Smooth muscle cell (in vitro differentiated cells): ENCODE results near the gene GOLT1A. TPM values are rescaled to one million over a fixed set of nuclear protein-coding genes. Genes with fewer than 3 reads are reported as not detected.

Experiments
- DNase-seq: peaks from one replicate; lab custom pipeline; 2025; ENCODE audit not compliant: unreplicated experiment; lab: John Stamatoyannopoulos, UW
- H2AFZ ChIP-seq: fragments of 200-600 bp; sonication (generic); 2 replicates; pipeline ENCODE4 v1.6.0; 2016; ENCODE audit warnings: antibody characterized with exemption, low read depth, mild to moderate bottlenecking
- H3F3A ChIP-seq: fragments of 200-600 bp; sonication (generic); 2 replicates; pipeline ENCODE4 v1.6.0; 2017; ENCODE audit warnings: antibody characterized with exemption, low read depth
- H3K27ac ChIP-seq: fragments of 200-600 bp; sonication (generic); 2 replicates; pipeline ENCODE4 v1.5.1; 2016; ENCODE audit warnings: low read depth, mild to moderate bottlenecking
- H3K27me3 ChIP-seq: fragments of 200-600 bp; sonication (generic); 2 replicates; pipeline ENCODE4 v1.6.1; 2016; ENCODE audit warnings: low read depth, mild to moderate bottlenecking
- H3K36me3 ChIP-seq: fragments of 200-600 bp; sonication (generic); 2 replicates; pipeline ENCODE4 v1.5.1; 2016; ENCODE audit warnings: low read depth
- H3K4me1 ChIP-seq: fragments of 200-600 bp; sonication (generic); 2 replicates; pipeline ENCODE4 v1.5.1; 2016; ENCODE audit warnings: low read depth
- H3K4me2 ChIP-seq: fragments of 200-600 bp; sonication (generic); 2 replicates; pipeline ENCODE4 v1.6.0; 2016; ENCODE audit warnings: mild to moderate bottlenecking
- H3K4me3 ChIP-seq: fragments of 200-600 bp; sonication (generic); 2 replicates; pipeline ENCODE4 v1.5.1; 2016; ENCODE audit warnings: mild to moderate bottlenecking
- H3K79me2 ChIP-seq: fragments of 200-600 bp; sonication (generic); 2 replicates; pipeline ENCODE4 v1.6.0; 2016; ENCODE audit warnings: low read depth, mild to moderate bottlenecking
- H3K9ac ChIP-seq: fragments of 200-600 bp; sonication (generic); 2 replicates; pipeline ENCODE4 v1.6.0; 2016; ENCODE audit warnings: low read depth
- H3K9me3 ChIP-seq: fragments of 200-600 bp; sonication (generic); replicated peaks from 2 replicates; pipeline ENCODE4 v1.5.1; 2016; ENCODE audit warnings: low read depth
- H4K20me1 ChIP-seq: fragments of 200-600 bp; sonication (generic); 2 replicates; pipeline ENCODE4 v1.6.0; 2016; ENCODE audit warnings: low read depth
- CTCF ChIP-seq: fragments of 200-600 bp; sonication (generic); IDR thresholded peaks from 2 replicates; pipeline ENCODE4 v1.5.1; 2017; ENCODE audit warnings: borderline replicate concordance, mild to moderate bottlenecking, antibody characterized with exemption; ENCODE audit not compliant: insufficient read depth, poor library complexity, severe bottlenecking
- WGBS: methylation state at CpG from one replicate; pipeline ENCODE4 v1.1.7; 2016; ENCODE audit warnings: low lambda C conversion rate; 5-methylcytosine and 5-hydroxymethylcytosine counted together
- polyA plus RNA-seq: library from polyadenylated mRNA; unstranded; fragments of >200 nt; fragmentation: Nextera tagmentation; extraction: Ambion mirVana; gene quantifications from 2 replicates; pipeline ENCODE4 v1.2.1, GENCODE V29; 2016
- total RNA-seq: library from RNA; depleted of rRNA; stranded (reverse); fragments of >200 nt; gene quantifications from 2 replicates; pipeline ENCODE4 v1.2.3, GENCODE V29; 2014

Gene GOLT1A
- total and polyA plus RNA-seq, 2 experiments from 2014 or later: 0.54 TPM; not detected in 1

GRCh38 chr1:204256531-204256930 lies 42.7 kb upstream of the GOLT1A start:
- 92% methylated on average over 9 of the region's 10 CpGs for WGBS
- Histone ChIP-seq H3K27me3 (no peaks in the 10 kb centered on the region), H2AFZ (no peak overlapping the region), H3K36me3 (no peaks in the 10 kb centered on the region), H3F3A (peaks cover 6% of the 10 kb centered on the region), H3K4me2 (no peak overlapping the region), H3K9ac (no peak overlapping the region), H3K27ac (no peak overlapping the region), H3K4me1 (peaks cover 14% of the 10 kb centered on the region), H3K79me2 (no peaks in the 10 kb centered on the region), H4K20me1 (no peaks in the 10 kb centered on the region), H3K4me3 (no peak overlapping the region), H3K9me3 (no peaks in the 10 kb centered on the region)
- no peak for TF ChIP-seq CTCF
- no peak for DNase-seq

GRCh38 chr1:204255966-204256365 lies 42.2 kb upstream of the GOLT1A start:
- Histone ChIP-seq H3K27me3 (no peaks in the 10 kb centered on the region), H2AFZ (peak overlapping the region; percentile 63), H4K20me1 (no peaks in the 10 kb centered on the region), H3K27ac (no peak overlapping the region), H3F3A (peaks cover 6% of the 10 kb centered on the region), H3K36me3 (no peaks in the 10 kb centered on the region), H3K9me3 (no peaks in the 10 kb centered on the region), H3K4me2 (peak overlapping the region; percentile 65), H3K79me2 (no peaks in the 10 kb centered on the region), H3K9ac (no peak overlapping the region), H3K4me3 (no peak overlapping the region), H3K4me1 (peaks cover 14% of the 10 kb centered on the region)
- WGBS: 45% methylated on average over 5 of the region's 5 CpGs
- DNase-seq: no peak
- no peak for TF ChIP-seq CTCF

GRCh38 chr1:204255225-204255624 lies 41.4 kb upstream of the GOLT1A start:
- Histone ChIP-seq H3F3A (peaks cover 6% of the 10 kb centered on the region), H3K27me3 (no peaks in the 10 kb centered on the region), H2AFZ (peak overlapping the region; percentile 63), H3K79me2 (no peaks in the 10 kb centered on the region), H3K4me1 (peaks cover 14% of the 10 kb centered on the region), H3K27ac (no peak overlapping the region), H4K20me1 (no peaks in the 10 kb centered on the region), H3K4me3 (no peak overlapping the region), H3K9me3 (no peaks in the 10 kb centered on the region), H3K4me2 (peak overlapping the region; percentile 65), H3K9ac (no peak overlapping the region), H3K36me3 (no peaks in the 10 kb centered on the region)
- no peak for DNase-seq
- 66% methylated on average over 5 of the region's 5 CpGs for WGBS
- no peak for TF ChIP-seq CTCF

DNA sequence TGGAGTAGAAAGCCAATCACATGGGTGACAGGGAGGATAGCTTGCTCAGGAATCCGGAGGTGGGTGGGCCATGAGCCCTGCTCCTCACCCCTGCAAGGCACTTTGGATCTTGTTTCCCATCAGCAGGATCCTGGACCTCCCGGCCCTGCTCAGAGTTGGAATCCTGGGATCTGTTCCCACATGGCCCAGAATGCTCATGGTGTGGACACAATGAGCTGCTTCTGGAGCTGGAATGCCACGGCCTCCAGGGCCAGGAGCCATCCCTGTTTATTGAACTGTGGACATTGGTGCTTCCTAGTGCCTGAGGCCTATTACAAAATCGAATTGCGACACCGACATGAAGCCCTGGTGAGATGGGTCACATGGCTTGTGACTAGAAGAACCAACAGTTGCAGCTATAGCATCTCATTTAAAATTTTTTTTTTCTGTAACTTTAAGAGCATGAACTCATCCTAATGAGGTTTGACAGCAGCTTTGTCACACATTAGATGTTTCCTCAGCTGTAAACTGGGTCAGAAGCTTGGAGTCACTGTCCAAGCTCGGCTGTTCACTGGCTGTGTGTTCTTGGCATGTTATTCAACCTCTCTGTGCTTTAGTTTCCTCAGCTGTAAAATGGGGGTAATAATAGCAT lies 40.4 kb upstream of the GOLT1A start:
- no peak for TF ChIP-seq CTCF
- Histone ChIP-seq H3K79me2 (no peaks in the 10 kb centered on the region), H2AFZ (no peak overlapping the region), H3K4me1 (peaks cover 14% of the 10 kb centered on the region), H3F3A (peaks cover 6% of the 10 kb centered on the region), H3K36me3 (no peaks in the 10 kb centered on the region), H3K4me3 (no peak overlapping the region), H3K4me2 (no peak overlapping the region), H4K20me1 (no peaks in the 10 kb centered on the region), H3K9me3 (no peaks in the 10 kb centered on the region), H3K27ac (no peak overlapping the region), H3K27me3 (no peaks in the 10 kb centered on the region), H3K9ac (no peak overlapping the region)
- 79% methylated on average over 7 of the region's 7 CpGs for WGBS
- DNase-seq: no peak
